HEK293 (cell line): ENCODE results near the gene TMEM128.

Experiments used
- CTCF ChIA-PET: fragments of 350-600 bp; formaldehyde crosslinking; extraction: SDS; loops from one replicate; lab custom pipeline; 2021; ENCODE audit warnings: antibody characterized with exemption; lab: Yijun Ruan, JAX
- POLR2A ChIA-PET: fragments of 300-600 bp; formaldehyde crosslinking; extraction: SDS; loops from one replicate; lab custom pipeline; 2020; ENCODE audit warnings: antibody characterized with exemption, inconsistent platforms; lab: Yijun Ruan, JAX
- H3K27ac ChIP-seq: fragments of 200-500 bp; sonication (Bioruptor generic); 2 replicates; pipeline ENCODE4 v1.5.1; 2014; ENCODE audit warnings: low read depth, low read length, control low read depth, inconsistent platforms; ENCODE audit errors: extremely low read depth
- H3K36me3 ChIP-seq, 2 experiments: fragments of 200-500 bp in 1 of 2; sonication (Bioruptor generic) in 1 of 2; 1 replicate in 1 of 2; 2 replicates in 1 of 2; pipeline ENCODE4 v1.5.1; 2014 to 2017; ENCODE audit warnings: inconsistent platforms in 2 of 2, low read length in 2 of 2; ENCODE audit not compliant: control insufficient read depth in 2 of 2, insufficient read depth in 1 of 2
- H3K4me1 ChIP-seq: fragments of 200-500 bp; sonication (Bioruptor generic); 2 replicates; pipeline ENCODE4 v1.5.1; 2014; ENCODE audit warnings: mild to moderate bottlenecking, low read length, inconsistent platforms; ENCODE audit not compliant: control insufficient read depth, insufficient read depth
- H3K4me3 ChIP-seq: 2 replicates; pipeline ENCODE4 v1.5.1; 2011; ENCODE audit warnings: low read depth, mild to moderate bottlenecking, control low read depth, low read length, moderate library complexity
- H3K9me3 ChIP-seq: fragments of 200-500 bp; sonication (Bioruptor generic); 2 replicates; pipeline ENCODE4 v1.5.1; 2014; ENCODE audit warnings: low read depth, low read length, inconsistent platforms; ENCODE audit not compliant: control insufficient read depth, insufficient read depth
- HOXD13 ChIP-seq: sonication (generic); formaldehyde crosslinking; IDR thresholded peaks from 2 replicates; pipeline ENCODE4 v1.8.0; 2022; ENCODE audit warnings: missing genetic modification reagents, borderline replicate concordance
- KLF1 ChIP-seq: fragments of 450-650 bp; formaldehyde crosslinking; IDR thresholded peaks from 2 replicates; pipeline ENCODE4 v1.5.1; 2016; ENCODE audit warnings: missing biosample characterization, missing genetic modification characterization
- KLF9 ChIP-seq: fragments of 450-650 bp; formaldehyde crosslinking; IDR thresholded peaks from 2 replicates; pipeline ENCODE4 v1.5.1; 2016; ENCODE audit warnings: missing biosample characterization, missing genetic modification characterization, low read depth
- SALL2 ChIP-seq: fragments of 450-650 bp; formaldehyde crosslinking; IDR thresholded peaks from 2 replicates; pipeline ENCODE4 v1.5.0; 2017; ENCODE audit warnings: missing biosample characterization, mild to moderate bottlenecking, missing genetic modification characterization, borderline replicate concordance
- ZNF610 ChIP-seq: fragments of 450-650 bp; formaldehyde crosslinking; IDR thresholded peaks from 2 replicates; pipeline ENCODE4 v1.5.1; 2016; ENCODE audit warnings: missing biosample characterization, missing genetic modification characterization, borderline replicate concordance
- ZNF677 ChIP-seq: fragments of 450-650 bp; IDR thresholded peaks from 2 replicates; pipeline ENCODE4 v1.5.0; 2018; ENCODE audit warnings: missing biosample characterization, mild to moderate bottlenecking, missing genetic modification characterization, moderate library complexity
- TF ChIP-seq, protein P1 (sequence below): fragments of 450-650 bp; formaldehyde crosslinking; IDR thresholded peaks from 2 replicates; pipeline ENCODE4 v1.5.1; 2016; ENCODE audit warnings: missing biosample characterization, missing genetic modification characterization
- TF ChIP-seq, protein P2 (sequence below): fragments of 450-650 bp; formaldehyde crosslinking; IDR thresholded peaks from 2 replicates; pipeline ENCODE4 v1.5.1; 2016; ENCODE audit warnings: missing biosample characterization, missing genetic modification characterization
- TF ChIP-seq, protein P3 (sequence below): fragments of 450-650 bp; formaldehyde crosslinking; conservative IDR thresholded peaks from 2 replicates; pipeline ENCODE4 v1.5.1; 2016; ENCODE audit warnings: low read depth, missing biosample characterization, missing genetic modification characterization
- TF ChIP-seq, protein P4 (sequence below): fragments of 450-650 bp; formaldehyde crosslinking; IDR thresholded peaks from 2 replicates; pipeline ENCODE4 v1.5.1; 2016; ENCODE audit warnings: missing biosample characterization, missing genetic modification characterization, borderline replicate concordance

TMEM128 gene

DNA sequence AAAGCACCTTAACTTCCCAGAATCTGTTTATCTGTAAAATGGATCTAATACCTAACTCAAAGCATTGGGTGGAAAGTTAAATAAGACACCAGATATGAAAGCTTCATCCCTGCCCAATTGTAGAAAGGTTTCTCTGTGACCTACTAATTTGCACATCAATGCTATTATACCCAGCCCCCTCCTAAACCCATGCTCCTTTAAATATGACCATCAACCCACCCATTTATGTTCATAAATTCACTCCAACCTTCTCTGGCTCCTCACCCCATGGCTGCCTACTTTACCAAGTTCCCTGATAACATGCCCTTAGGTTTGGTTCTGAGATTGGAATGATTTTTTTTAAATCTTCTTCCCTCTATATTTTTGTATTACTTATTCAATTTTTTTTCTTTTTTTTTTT lies 40.1 kb upstream of the TMEM128 start:
- TF ChIP-seq ZNF677 (tag by site-specific recombination), result no peak
- TF ChIP-seq, protein P1, sequence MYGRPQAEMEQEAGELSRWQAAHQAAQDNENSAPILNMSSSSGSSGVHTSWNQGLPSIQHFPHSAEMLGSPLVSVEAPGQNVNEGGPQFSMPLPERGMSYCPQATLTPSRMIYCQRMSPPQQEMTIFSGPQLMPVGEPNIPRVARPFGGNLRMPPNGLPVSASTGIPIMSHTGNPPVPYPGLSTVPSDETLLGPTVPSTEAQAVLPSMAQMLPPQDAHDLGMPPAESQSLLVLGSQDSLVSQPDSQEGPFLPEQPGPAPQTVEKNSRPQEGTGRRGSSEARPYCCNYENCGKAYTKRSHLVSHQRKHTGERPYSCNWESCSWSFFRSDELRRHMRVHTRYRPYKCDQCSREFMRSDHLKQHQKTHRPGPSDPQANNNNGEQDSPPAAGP (tag by site-specific recombination), result no peak
- TF ChIP-seq, all 188 proteins: peak for 0
- ChIA-PET POLR2A (no interaction called here), CTCF (interaction anchor here (1.6 kb wide), 1 partner anchor 36 kb away, joined by 4 read pairs; no protein-coding TSS in a partner anchor)
- Histone ChIP-seq H3K36me3 (peaks cover 0 to 44% of the 10 kb centered on the region in 2 experiments; a peak in 1 of 3 replicates), H3K9me3 (no peaks in the 10 kb centered on the region), H3K4me3 (no peak overlapping the region), H3K4me1 (peaks cover 4% of the 10 kb centered on the region; the same call in 1 of the 2 replicates), H3K27ac (no peak overlapping the region)

DNA sequence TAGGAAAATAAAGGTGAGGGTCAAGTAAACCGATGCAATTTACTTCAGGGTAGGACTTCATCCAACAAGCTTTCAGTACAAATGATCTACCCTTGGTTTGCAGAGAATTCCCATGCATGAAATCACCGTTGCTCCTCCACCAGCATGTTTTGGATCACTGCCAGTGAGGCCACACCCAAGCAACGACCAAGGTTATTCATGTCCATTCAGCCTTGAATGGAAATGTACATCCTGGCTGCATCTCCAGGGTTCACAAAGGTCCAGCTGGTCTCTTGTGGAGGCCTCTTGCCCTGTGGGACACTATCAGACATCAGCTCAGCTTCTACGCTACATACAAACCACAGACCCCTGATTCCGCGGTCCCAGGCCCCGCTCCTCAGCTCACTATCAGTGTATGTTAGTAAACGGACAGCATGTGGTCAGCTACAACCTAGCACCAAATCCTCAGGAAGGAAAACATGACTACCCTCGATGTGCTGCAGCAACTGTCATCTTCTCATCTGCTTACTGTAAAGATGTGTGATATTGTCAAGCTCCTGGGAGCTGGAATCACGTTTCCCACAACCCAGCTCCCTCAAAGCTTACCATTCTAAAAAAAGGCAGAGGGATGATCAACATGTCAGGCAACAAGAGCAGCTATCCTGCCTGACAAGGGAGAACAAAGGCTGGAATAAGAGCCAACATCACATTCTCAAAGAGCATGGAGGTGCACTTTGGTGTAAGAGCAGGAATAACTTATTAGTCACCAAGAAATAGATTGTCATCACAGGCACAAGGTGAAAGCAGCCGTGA lies 37.0 kb upstream of the TMEM128 start:
- CTCF ChIA-PET, result interaction anchor here (0.6 kb wide), 1 partner anchor 180 kb away, joined by 3 read pairs; no protein-coding TSS in a partner anchor
- peaks cover under 1 to 68% of the 10 kb centered on the region in 2 experiments; a peak in 2 of 3 replicates for H3K36me3 ChIP-seq
- POLR2A ChIA-PET, result no interaction called here
- no peak overlapping the region for H3K27ac ChIP-seq
- no peaks in the 10 kb centered on the region for H3K9me3 ChIP-seq
- TF ChIP-seq, protein P2, sequence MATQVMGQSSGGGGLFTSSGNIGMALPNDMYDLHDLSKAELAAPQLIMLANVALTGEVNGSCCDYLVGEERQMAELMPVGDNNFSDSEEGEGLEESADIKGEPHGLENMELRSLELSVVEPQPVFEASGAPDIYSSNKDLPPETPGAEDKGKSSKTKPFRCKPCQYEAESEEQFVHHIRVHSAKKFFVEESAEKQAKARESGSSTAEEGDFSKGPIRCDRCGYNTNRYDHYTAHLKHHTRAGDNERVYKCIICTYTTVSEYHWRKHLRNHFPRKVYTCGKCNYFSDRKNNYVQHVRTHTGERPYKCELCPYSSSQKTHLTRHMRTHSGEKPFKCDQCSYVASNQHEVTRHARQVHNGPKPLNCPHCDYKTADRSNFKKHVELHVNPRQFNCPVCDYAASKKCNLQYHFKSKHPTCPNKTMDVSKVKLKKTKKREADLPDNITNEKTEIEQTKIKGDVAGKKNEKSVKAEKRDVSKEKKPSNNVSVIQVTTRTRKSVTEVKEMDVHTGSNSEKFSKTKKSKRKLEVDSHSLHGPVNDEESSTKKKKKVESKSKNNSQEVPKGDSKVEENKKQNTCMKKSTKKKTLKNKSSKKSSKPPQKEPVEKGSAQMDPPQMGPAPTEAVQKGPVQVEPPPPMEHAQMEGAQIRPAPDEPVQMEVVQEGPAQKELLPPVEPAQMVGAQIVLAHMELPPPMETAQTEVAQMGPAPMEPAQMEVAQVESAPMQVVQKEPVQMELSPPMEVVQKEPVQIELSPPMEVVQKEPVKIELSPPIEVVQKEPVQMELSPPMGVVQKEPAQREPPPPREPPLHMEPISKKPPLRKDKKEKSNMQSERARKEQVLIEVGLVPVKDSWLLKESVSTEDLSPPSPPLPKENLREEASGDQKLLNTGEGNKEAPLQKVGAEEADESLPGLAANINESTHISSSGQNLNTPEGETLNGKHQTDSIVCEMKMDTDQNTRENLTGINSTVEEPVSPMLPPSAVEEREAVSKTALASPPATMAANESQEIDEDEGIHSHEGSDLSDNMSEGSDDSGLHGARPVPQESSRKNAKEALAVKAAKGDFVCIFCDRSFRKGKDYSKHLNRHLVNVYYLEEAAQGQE (tag by site-specific recombination), result no peak
- peak; percentile 57 for TF ChIP-seq KLF9 (tag by site-specific recombination)
- TF ChIP-seq, protein P3, sequence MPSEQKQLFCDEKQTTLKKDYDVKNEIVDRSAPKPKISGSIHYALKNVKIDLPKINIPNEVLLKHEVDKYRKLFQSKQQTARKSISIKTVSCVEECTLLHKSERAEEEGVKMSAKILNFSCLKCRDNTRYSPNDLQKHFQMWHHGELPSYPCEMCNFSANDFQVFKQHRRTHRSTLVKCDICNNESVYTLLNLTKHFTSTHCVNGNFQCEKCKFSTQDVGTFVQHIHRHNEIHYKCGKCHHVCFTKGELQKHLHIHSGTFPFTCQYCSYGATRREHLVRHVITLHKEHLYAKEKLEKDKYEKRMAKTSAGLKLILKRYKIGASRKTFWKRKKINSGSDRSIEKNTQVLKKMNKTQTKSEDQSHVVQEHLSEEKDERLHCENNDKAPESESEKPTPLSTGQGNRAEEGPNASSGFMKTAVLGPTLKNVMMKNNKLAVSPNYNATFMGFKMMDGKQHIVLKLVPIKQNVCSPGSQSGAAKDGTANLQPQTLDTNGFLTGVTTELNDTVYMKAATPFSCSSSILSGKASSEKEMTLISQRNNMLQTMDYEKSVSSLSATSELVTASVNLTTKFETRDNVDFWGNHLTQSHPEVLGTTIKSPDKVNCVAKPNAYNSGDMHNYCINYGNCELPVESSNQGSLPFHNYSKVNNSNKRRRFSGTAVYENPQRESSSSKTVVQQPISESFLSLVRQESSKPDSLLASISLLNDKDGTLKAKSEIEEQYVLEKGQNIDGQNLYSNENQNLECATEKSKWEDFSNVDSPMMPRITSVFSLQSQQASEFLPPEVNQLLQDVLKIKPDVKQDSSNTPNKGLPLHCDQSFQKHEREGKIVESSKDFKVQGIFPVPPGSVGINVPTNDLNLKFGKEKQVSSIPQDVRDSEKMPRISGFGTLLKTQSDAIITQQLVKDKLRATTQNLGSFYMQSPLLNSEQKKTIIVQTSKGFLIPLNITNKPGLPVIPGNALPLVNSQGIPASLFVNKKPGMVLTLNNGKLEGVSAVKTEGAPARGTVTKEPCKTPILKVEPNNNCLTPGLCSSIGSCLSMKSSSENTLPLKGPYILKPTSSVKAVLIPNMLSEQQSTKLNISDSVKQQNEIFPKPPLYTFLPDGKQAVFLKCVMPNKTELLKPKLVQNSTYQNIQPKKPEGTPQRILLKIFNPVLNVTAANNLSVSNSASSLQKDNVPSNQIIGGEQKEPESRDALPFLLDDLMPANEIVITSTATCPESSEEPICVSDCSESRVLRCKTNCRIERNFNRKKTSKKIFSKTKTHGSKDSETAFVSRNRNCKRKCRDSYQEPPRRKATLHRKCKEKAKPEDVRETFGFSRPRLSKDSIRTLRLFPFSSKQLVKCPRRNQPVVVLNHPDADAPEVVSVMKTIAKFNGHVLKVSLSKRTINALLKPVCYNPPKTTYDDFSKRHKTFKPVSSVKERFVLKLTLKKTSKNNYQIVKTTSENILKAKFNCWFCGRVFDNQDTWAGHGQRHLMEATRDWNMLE (tag by site-specific recombination), result no peak
- TF ChIP-seq KLF1 (tag by site-specific recombination), result peak; percentile 57
- H3K4me3 ChIP-seq, result no peak overlapping the region
- peaks cover 4% of the 10 kb centered on the region; the same call in 1 of the 2 replicates for H3K4me1 ChIP-seq

DNA sequence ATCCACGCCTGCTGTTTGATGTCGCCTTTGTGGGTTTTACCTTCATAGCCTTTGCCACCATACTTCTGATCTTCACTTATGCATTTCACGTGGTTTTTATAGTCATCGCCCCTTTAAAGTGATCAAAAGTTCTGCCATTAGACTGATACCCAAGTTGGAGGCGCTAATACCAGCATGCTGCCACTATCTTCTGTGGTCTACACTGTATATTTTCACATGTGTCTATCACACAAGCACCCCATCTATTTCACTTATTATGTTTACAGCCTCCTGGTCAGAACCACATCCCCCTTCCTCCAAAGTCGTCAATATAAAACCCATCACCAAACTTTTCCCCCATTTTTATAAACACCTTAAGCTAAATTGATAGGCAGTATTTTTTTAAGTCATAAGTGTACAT lies 33.8 kb upstream of the TMEM128 start:
- Histone ChIP-seq H3K4me3 (no peak overlapping the region), H3K4me1 (no peaks in the 10 kb centered on the region), H3K27ac (no peak overlapping the region), H3K36me3 (peaks cover 13 to 93% of the 10 kb centered on the region in 2 experiments), H3K9me3 (no peaks in the 10 kb centered on the region)
- POLR2A ChIA-PET, result no interaction called here
- CTCF ChIA-PET, result interaction anchor here (0.6 kb wide), 1 partner anchor 332 kb away, joined by 3 read pairs; no protein-coding TSS in a partner anchor
- TF ChIP-seq HOXD13 (CRISPR knock-in tag) (no peak), ZNF610 (no peak), SALL2 (tag by site-specific recombination) (no peak)
- TF ChIP-seq, protein P4, sequence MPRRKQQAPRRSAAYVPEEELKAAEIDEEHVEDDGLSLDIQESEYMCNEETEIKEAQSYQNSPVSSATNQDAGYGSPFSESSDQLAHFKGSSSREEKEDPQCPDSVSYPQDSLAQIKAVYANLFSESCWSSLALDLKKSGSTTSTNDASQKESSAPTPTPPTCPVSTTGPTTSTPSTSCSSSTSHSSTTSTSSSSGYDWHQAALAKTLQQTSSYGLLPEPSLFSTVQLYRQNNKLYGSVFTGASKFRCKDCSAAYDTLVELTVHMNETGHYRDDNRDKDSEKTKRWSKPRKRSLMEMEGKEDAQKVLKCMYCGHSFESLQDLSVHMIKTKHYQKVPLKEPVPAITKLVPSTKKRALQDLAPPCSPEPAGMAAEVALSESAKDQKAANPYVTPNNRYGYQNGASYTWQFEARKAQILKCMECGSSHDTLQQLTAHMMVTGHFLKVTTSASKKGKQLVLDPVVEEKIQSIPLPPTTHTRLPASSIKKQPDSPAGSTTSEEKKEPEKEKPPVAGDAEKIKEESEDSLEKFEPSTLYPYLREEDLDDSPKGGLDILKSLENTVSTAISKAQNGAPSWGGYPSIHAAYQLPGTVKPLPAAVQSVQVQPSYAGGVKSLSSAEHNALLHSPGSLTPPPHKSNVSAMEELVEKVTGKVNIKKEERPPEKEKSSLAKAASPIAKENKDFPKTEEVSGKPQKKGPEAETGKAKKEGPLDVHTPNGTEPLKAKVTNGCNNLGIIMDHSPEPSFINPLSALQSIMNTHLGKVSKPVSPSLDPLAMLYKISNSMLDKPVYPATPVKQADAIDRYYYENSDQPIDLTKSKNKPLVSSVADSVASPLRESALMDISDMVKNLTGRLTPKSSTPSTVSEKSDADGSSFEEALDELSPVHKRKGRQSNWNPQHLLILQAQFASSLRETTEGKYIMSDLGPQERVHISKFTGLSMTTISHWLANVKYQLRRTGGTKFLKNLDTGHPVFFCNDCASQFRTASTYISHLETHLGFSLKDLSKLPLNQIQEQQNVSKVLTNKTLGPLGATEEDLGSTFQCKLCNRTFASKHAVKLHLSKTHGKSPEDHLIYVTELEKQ, result no peak
- TF ChIP-seq, protein P2 (tag by site-specific recombination), result no peak
